Activated CD4-positive, alpha-beta memory T cell treated with anti-CD3 and anti-CD28 coated beads, Interleukin-2, amount 10 ng/mL, durations not matched to agents 7 days and 5 days (primary cell): ENCODE results near the gene ARHGAP31. TPM values are rescaled to one million over a fixed set of nuclear protein-coding genes. Genes with fewer than 3 reads are reported as not detected.
A peak's percentile ranks its signal among the peaks of the same experiment; 100 is the strongest.
"Not testable (repeated sequence)": the region's sequence is repeated elsewhere in the genome, so short reads cannot be mapped to it uniquely, and the experiment has no call there.

Source experiments
- CTCF ChIA-PET: fragments of 350-600 bp; sonication (Branson Sonifier 250); formaldehyde crosslinking; loops from one replicate; lab custom pipeline; 2021; ENCODE audit warnings: antibody characterized with exemption, inconsistent platforms; lab: Charles Lee
- POLR2A ChIA-PET: fragments of 350-600 bp; sonication (Branson Sonifier 250); formaldehyde crosslinking; loops from one replicate; lab custom pipeline; 2021; ENCODE audit warnings: antibody characterized with exemption; lab: Charles Lee
- DNase-seq: peaks from one replicate; pipeline ENCODE4 v3.0.0-alpha.2; 2020
- H3K27ac Mint-ChIP-seq: one replicate; pipeline ENCODE4 v1.8.0; 2021; ENCODE audit warnings: mild to moderate bottlenecking, mixed read lengths
- H3K27me3 Mint-ChIP-seq: one replicate; pipeline ENCODE4 v1.8.0; 2021; ENCODE audit warnings: mixed read lengths
- H3K36me3 Mint-ChIP-seq: one replicate; pipeline ENCODE4 v1.8.0; 2021; ENCODE audit warnings: low read depth, mixed read lengths
- H3K4me1 Mint-ChIP-seq: one replicate; pipeline ENCODE4 v1.8.0; 2021; ENCODE audit warnings: mixed read lengths
- H3K4me3 Mint-ChIP-seq: one replicate; pipeline ENCODE4 v1.8.0; 2021; ENCODE audit warnings: mild to moderate bottlenecking, mixed read lengths
- H3K9me3 Mint-ChIP-seq: one replicate; pipeline ENCODE4 v1.8.0; 2021; ENCODE audit warnings: mixed read lengths
- total RNA-seq, 2 experiments: library from RNA; stranded (reverse); gene quantifications; one replicate each; pipeline ENCODE4 v1.2.3, GENCODE V29; 2021

Gene ARHGAP31
- total RNA-seq, 2 experiments from 2014 or later: 3.7 to 4.5 TPM

- DNase-seq: no peak
- Mint-ChIP-seq H3K4me1 (peaks cover 21% of the 10 kb centered on the region), H3K9me3 (no peaks in the 10 kb centered on the region), H3K4me3 (no peak overlapping the region), H3K36me3 (no peaks in the 10 kb centered on the region), H3K27ac (no peak overlapping the region), H3K27me3 (no peaks in the 10 kb centered on the region)
- ChIA-PET POLR2A (interaction anchor here (1.9 kb wide), 1 partner anchor 115 kb away, joined by 4 read pairs; no protein-coding TSS in a partner anchor), CTCF (no interaction called here)
Measured at GRCh38 chr3:119349354-119350041, 55.3 kb downstream of the ARHGAP31 start.

- ChIA-PET POLR2A (interaction anchor here (1.9 kb wide), 1 partner anchor 114 kb away, joined by 4 read pairs; no protein-coding TSS in a partner anchor), CTCF (interaction anchor here (0.6 to 0.8 kb wide), 2 partner anchors 93 to 466 kb away, joined by 3 to 7 read pairs; no protein-coding TSS in a partner anchor)
- Mint-ChIP-seq H3K36me3 (no peaks in the 10 kb centered on the region), H3K27ac (no peak overlapping the region), H3K4me1 (peaks cover 21% of the 10 kb centered on the region), H3K4me3 (no peak overlapping the region), H3K27me3 (no peaks in the 10 kb centered on the region), H3K9me3 (no peaks in the 10 kb centered on the region)
- no peak for DNase-seq
Measured at GRCh38 chr3:119350114-119350513, 55.9 kb downstream of the ARHGAP31 start.

- POLR2A ChIA-PET: interaction anchor here (1.0 to 1.9 kb wide), 4 partner anchors 29 to 113 kb away, joined by 3 to 4 read pairs (median 4); no protein-coding TSS in a partner anchor
Measured at GRCh38 chr3:119351581-119351980, 57.4 kb downstream of the ARHGAP31 start.

GRCh38 chr3:119352034-119352609 is 57.9 kb downstream of the ARHGAP31 start:
- Mint-ChIP-seq H3K4me1 (peaks cover 21% of the 10 kb centered on the region), H3K27ac (no peak overlapping the region), H3K4me3 (no peak overlapping the region), H3K27me3 (no peaks in the 10 kb centered on the region), H3K36me3 (no peaks in the 10 kb centered on the region), H3K9me3 (no peaks in the 10 kb centered on the region)
- DNase-seq: peak; percentile 23
- ChIA-PET POLR2A (interaction anchor here (1.0 to 1.2 kb wide), 3 partner anchors 29 to 60 kb away, joined by 3 to 4 read pairs (median 3); no protein-coding TSS in a partner anchor), CTCF (interaction anchor here (1.2 to 2.3 kb wide), 5 partner anchors 47 to 111 kb away, joined by 3 to 10 read pairs (median 6); partner anchors contain the start of gene B4GALT4)

More at GRCh38 chr3:119351581-119351980, 57.4 kb downstream of the ARHGAP31 start:
- no peak for DNase-seq
- no peaks in the 10 kb centered on the region for H3K9me3 Mint-ChIP-seq
- no peak overlapping the region for H3K4me3 Mint-ChIP-seq
- no peaks in the 10 kb centered on the region for H3K36me3 Mint-ChIP-seq
- H3K4me1 Mint-ChIP-seq: peaks cover 21% of the 10 kb centered on the region
- CTCF ChIA-PET: interaction anchor here (2.3 kb wide), 1 partner anchor 110 kb away, joined by 10 read pairs; the partner anchor contains the start of gene B4GALT4
- no peaks in the 10 kb centered on the region for H3K27me3 Mint-ChIP-seq
- no peak overlapping the region for H3K27ac Mint-ChIP-seq

GRCh38 chr3:119352863-119353527 is 58.8 kb downstream of the ARHGAP31 start:
- H3K4me1 Mint-ChIP-seq: peaks cover 21% of the 10 kb centered on the region
- no peak overlapping the region for H3K4me3 Mint-ChIP-seq
- ChIA-PET CTCF (interaction anchor here (0.5 to 2.3 kb wide), 12 partner anchors 12 to 794 kb away, joined by 3 to 10 read pairs (median 4); partner anchors contain the start of genes B4GALT4 and IGSF11), POLR2A (interaction anchor here (0.6 to 1.3 kb wide), 4 partner anchors 14 to 111 kb away, joined by 3 to 4 read pairs (median 3); partner anchors contain the start of gene TMEM39A)
- no peaks in the 10 kb centered on the region for H3K36me3 Mint-ChIP-seq
- no peak for DNase-seq
- H3K27ac Mint-ChIP-seq: no peak overlapping the region
- H3K27me3 Mint-ChIP-seq: no peaks in the 10 kb centered on the region
- H3K9me3 Mint-ChIP-seq: no peaks in the 10 kb centered on the region

- CTCF ChIA-PET, H3K27ac Mint-ChIP-seq, POLR2A ChIA-PET, H3K36me3 Mint-ChIP-seq, H3K9me3 Mint-ChIP-seq, DNase-seq, H3K4me3 Mint-ChIP-seq, H3K27me3 Mint-ChIP-seq: not testable (repeated sequence)
- H3K4me1 Mint-ChIP-seq: peaks cover 21% of the 10 kb centered on the region
Measured at GRCh38 chr3:119355608-119356007, 61.4 kb downstream of the ARHGAP31 start.

GRCh38 chr3:119356646-119357045 is 62.5 kb downstream of the ARHGAP31 start:
- no peaks in the 10 kb centered on the region for H3K27me3 Mint-ChIP-seq
- POLR2A ChIA-PET: no interaction called here
- DNase-seq: no peak
- H3K27ac Mint-ChIP-seq: no peak overlapping the region
- H3K4me3 Mint-ChIP-seq: no peak overlapping the region
- H3K9me3 Mint-ChIP-seq: no peaks in the 10 kb centered on the region
- H3K36me3 Mint-ChIP-seq: no peaks in the 10 kb centered on the region
- CTCF ChIA-PET: no interaction called here
- peaks cover 16% of the 10 kb centered on the region for H3K4me1 Mint-ChIP-seq

GRCh38 chr3:119357190-119357589 is 63.0 kb downstream of the ARHGAP31 start:
- POLR2A ChIA-PET: no interaction called here

GRCh38 chr3:119359476-119360326 is 65.5 kb downstream of the ARHGAP31 start:
- Mint-ChIP-seq H3K27me3 (no peaks in the 10 kb centered on the region), H3K36me3 (no peaks in the 10 kb centered on the region), H3K4me3 (no peak overlapping the region), H3K4me1 (no peaks in the 10 kb centered on the region), H3K9me3 (no peaks in the 10 kb centered on the region), H3K27ac (no peak overlapping the region)
- no peak for DNase-seq
- CTCF ChIA-PET: no interaction called here
- POLR2A ChIA-PET: interaction anchor here (1.1 kb wide), 1 partner anchor 12 kb away, joined by 3 read pairs; no protein-coding TSS in a partner anchor

More at GRCh38 chr3:119357190-119357589, 63.0 kb downstream of the ARHGAP31 start:
- H3K36me3 Mint-ChIP-seq: no peaks in the 10 kb centered on the region
- H3K9me3 Mint-ChIP-seq: no peaks in the 10 kb centered on the region
- H3K27ac Mint-ChIP-seq: no peak overlapping the region
- no peaks in the 10 kb centered on the region for H3K27me3 Mint-ChIP-seq
- peaks cover 11% of the 10 kb centered on the region for H3K4me1 Mint-ChIP-seq
- H3K4me3 Mint-ChIP-seq: no peak overlapping the region
- no peak for DNase-seq
- CTCF ChIA-PET: no interaction called here

GRCh38 chr3:119360736-119361462 is 66.7 kb downstream of the ARHGAP31 start:
- POLR2A ChIA-PET: no interaction called here
- Mint-ChIP-seq H3K27ac (no peak overlapping the region), H3K36me3 (no peaks in the 10 kb centered on the region), H3K4me1 (no peaks in the 10 kb centered on the region), H3K9me3 (no peaks in the 10 kb centered on the region), H3K27me3 (no peaks in the 10 kb centered on the region), H3K4me3 (no peak overlapping the region)
- DNase-seq: no peak
- CTCF ChIA-PET: no interaction called here

- CTCF ChIA-PET: interaction anchor here (0.5 kb wide), 1 partner anchor 87 kb away, joined by 3 read pairs; no protein-coding TSS in a partner anchor
- POLR2A ChIA-PET: no interaction called here
- no peak overlapping the region for H3K27ac Mint-ChIP-seq
- no peak overlapping the region for H3K4me3 Mint-ChIP-seq
- no peak for DNase-seq
- H3K36me3 Mint-ChIP-seq: no peaks in the 10 kb centered on the region
- H3K4me1 Mint-ChIP-seq: no peaks in the 10 kb centered on the region
- H3K9me3 Mint-ChIP-seq: no peaks in the 10 kb centered on the region
- no peaks in the 10 kb centered on the region for H3K27me3 Mint-ChIP-seq
Measured at GRCh38 chr3:119362010-119362409, 67.8 kb downstream of the ARHGAP31 start.
